ENCODE data around the gene MYH1.

DNA sequence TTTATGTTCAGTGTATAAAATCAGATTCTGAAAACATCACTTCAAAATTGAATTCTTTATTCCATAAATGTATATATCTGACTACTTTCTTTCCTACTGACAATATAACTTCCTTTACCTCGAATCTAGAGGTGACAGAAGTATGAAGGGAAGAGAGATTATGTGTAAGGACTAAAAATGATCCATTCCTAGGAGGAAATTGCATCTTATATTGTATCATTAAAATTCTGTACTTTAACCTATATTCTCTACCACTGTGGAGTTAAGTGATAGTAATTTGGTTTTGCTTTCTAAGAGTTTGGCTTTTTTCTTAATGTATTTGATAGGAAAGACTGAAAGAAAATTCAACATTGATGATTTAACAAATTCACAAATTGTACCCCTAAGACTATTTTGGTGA is 60.4 kb downstream of the MYH1 start:
- TF ChIP-seq, protein P1, sequence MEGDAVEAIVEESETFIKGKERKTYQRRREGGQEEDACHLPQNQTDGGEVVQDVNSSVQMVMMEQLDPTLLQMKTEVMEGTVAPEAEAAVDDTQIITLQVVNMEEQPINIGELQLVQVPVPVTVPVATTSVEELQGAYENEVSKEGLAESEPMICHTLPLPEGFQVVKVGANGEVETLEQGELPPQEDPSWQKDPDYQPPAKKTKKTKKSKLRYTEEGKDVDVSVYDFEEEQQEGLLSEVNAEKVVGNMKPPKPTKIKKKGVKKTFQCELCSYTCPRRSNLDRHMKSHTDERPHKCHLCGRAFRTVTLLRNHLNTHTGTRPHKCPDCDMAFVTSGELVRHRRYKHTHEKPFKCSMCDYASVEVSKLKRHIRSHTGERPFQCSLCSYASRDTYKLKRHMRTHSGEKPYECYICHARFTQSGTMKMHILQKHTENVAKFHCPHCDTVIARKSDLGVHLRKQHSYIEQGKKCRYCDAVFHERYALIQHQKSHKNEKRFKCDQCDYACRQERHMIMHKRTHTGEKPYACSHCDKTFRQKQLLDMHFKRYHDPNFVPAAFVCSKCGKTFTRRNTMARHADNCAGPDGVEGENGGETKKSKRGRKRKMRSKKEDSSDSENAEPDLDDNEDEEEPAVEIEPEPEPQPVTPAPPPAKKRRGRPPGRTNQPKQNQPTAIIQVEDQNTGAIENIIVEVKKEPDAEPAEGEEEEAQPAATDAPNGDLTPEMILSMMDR (conservative IDR thresholded peaks at IDR 0.05; ENCODE audit: low read length): no peak
- TF ChIP-seq EZH2phosphoT487 (IDR thresholded peaks at IDR 0.05; ENCODE audit: borderline replicate concordance): no peak

Measured in Loucy (cell line).